HEK293T (cell line): ENCODE measurements around the gene SAMD1.
A peak's percentile ranks its signal among the peaks of the same experiment; 100 is the strongest.

Experiments
- CTCF ChIA-PET: fragments of 350-600 bp; formaldehyde crosslinking; extraction: SDS; loops from one replicate; lab custom pipeline; 2021; ENCODE audit warnings: antibody characterized with exemption, inconsistent platforms; lab: Yijun Ruan, JAX
- POLR2A ChIA-PET: fragments of 350-600 bp; formaldehyde crosslinking; extraction: SDS; loops from one replicate; lab custom pipeline; 2020; ENCODE audit warnings: antibody characterized with exemption, inconsistent platforms; lab: Yijun Ruan, JAX
- DNase-seq: peaks from one replicate; pipeline ENCODE4 v3.0.0; 2012; ENCODE audit warnings: mixed read lengths; ENCODE audit errors: extremely low spot score
- ARNT ChIP-seq: fragments of 450-650 bp; IDR thresholded peaks from 2 replicates; pipeline ENCODE4 v1.6.1; 2017; ENCODE audit warnings: mild to moderate bottlenecking
- BHLHE40 ChIP-seq: fragments of 450-650 bp; IDR thresholded peaks from 2 replicates; pipeline ENCODE4 v1.6.1; 2016; ENCODE audit warnings: mild to moderate bottlenecking, moderate library complexity, borderline replicate concordance
- CTBP1 ChIP-seq: fragments of 450-650 bp; IDR thresholded peaks from 2 replicates; pipeline ENCODE4 v1.6.1; 2016; ENCODE audit warnings: borderline replicate concordance
- ELF4 ChIP-seq: fragments of 450-650 bp; IDR thresholded peaks from 2 replicates; pipeline ENCODE4 v1.6.1; 2017; ENCODE audit warnings: antibody characterized with exemption
- FOXA1 ChIP-seq: fragments of 450-650 bp; IDR thresholded peaks from 2 replicates; pipeline ENCODE4 v1.6.1; 2016; ENCODE audit warnings: mild to moderate bottlenecking
- FOXK2 ChIP-seq: fragments of 450-650 bp; IDR thresholded peaks from 2 replicates; pipeline ENCODE4 v1.6.1; 2016; ENCODE audit warnings: mild to moderate bottlenecking
- FOXM1 ChIP-seq: fragments of 450-650 bp; IDR thresholded peaks from 2 replicates; pipeline ENCODE4 v1.6.1; 2017; ENCODE audit warnings: mild to moderate bottlenecking, borderline replicate concordance
- HDGF ChIP-seq: fragments of 450-650 bp; IDR thresholded peaks from 2 replicates; pipeline ENCODE4 v1.6.1; 2017; ENCODE audit warnings: antibody characterized with exemption, borderline replicate concordance
- L3MBTL2 ChIP-seq: fragments of 450-650 bp; conservative IDR thresholded peaks from 2 replicates; pipeline ENCODE4 v1.6.1; 2016; ENCODE audit warnings: mild to moderate bottlenecking
- LEF1 ChIP-seq: fragments of 450-650 bp; IDR thresholded peaks from 2 replicates; pipeline ENCODE4 v1.6.1; 2017; ENCODE audit warnings: mild to moderate bottlenecking, borderline replicate concordance
- NFRKB ChIP-seq: fragments of 450-650 bp; IDR thresholded peaks from 2 replicates; pipeline ENCODE4 v1.6.1; 2016; ENCODE audit warnings: mild to moderate bottlenecking, moderate library complexity
- PKNOX1 ChIP-seq: fragments of 450-650 bp; IDR thresholded peaks from 2 replicates; pipeline ENCODE4 v1.6.1; 2016
- SP1 ChIP-seq: fragments of 450-650 bp; IDR thresholded peaks from 2 replicates; pipeline ENCODE4 v1.6.1; 2017
- SUZ12 ChIP-seq: fragments of 450-650 bp; IDR thresholded peaks from 2 replicates; pipeline ENCODE4 v1.6.1; 2016; ENCODE audit warnings: mild to moderate bottlenecking
- TARDBP ChIP-seq: fragments of 450-650 bp; IDR thresholded peaks from 2 replicates; pipeline ENCODE4 v1.6.1; 2016
- ZNF384 ChIP-seq: fragments of 450-650 bp; IDR thresholded peaks from 2 replicates; pipeline ENCODE4 v1.6.1; 2016

SAMD1 gene

DNA sequence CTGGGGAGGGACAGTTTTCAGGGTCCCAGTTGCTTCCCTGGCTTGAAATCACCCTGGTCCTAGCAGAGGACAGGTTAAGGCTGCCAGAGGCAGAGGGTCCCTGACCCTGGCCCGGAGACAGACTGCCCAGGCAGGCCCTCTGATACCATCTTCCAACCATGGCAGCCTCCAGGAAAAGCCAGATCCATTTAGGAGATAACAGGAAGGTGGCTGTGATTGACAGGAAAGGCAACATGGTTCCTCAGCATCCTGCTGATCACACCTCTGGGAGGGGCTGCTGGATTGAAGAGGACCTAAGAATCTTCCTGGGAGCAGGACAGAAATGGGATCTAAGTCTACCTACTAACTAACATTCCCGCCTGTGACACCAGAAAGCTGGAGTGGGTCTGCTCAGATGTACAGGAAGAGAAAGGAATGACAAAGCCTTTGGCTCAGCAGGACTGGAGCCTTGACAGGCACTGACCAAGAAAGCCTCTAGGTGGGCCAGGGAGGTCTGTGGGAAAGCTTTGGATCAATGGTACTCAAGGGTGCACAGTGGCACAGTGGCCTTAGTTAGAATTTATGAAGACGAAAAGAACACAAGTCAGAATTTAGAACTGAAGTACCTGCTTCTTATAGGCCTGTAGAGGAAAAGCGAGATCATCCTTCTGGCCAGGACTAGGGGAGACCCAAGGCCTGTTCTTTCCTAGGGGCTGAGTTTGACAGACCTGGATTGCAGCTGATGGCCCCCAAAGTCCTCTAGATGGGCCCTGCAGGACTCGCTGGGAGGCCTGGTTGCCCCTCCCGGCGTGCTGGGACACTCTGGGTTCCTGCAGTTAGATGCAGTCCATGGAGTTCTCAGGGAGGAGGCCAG lies 29.3 kb upstream of the SAMD1 start:
- ChIA-PET CTCF (interaction anchor here (0.6 to 0.7 kb wide), 3 partner anchors 15 to 260 kb away, joined by 3 read pairs; no protein-coding TSS in a partner anchor), POLR2A (interaction anchor here (1.1 kb wide), 1 partner anchor 16 kb away, joined by 3 read pairs; no protein-coding TSS in a partner anchor)
- no peak for TF ChIP-seq SP1
- TF ChIP-seq PKNOX1: peak; percentile 72
- DNase-seq: no peak

- CTCF ChIA-PET: no interaction called here
- POLR2A ChIA-PET: interaction anchor here (1.7 kb wide), 1 partner anchor 18 kb away, joined by 5 read pairs; no protein-coding TSS in a partner anchor
Measured at GRCh38 chr19:14119146-14119545, 28.6 kb upstream of the SAMD1 start.

DNA sequence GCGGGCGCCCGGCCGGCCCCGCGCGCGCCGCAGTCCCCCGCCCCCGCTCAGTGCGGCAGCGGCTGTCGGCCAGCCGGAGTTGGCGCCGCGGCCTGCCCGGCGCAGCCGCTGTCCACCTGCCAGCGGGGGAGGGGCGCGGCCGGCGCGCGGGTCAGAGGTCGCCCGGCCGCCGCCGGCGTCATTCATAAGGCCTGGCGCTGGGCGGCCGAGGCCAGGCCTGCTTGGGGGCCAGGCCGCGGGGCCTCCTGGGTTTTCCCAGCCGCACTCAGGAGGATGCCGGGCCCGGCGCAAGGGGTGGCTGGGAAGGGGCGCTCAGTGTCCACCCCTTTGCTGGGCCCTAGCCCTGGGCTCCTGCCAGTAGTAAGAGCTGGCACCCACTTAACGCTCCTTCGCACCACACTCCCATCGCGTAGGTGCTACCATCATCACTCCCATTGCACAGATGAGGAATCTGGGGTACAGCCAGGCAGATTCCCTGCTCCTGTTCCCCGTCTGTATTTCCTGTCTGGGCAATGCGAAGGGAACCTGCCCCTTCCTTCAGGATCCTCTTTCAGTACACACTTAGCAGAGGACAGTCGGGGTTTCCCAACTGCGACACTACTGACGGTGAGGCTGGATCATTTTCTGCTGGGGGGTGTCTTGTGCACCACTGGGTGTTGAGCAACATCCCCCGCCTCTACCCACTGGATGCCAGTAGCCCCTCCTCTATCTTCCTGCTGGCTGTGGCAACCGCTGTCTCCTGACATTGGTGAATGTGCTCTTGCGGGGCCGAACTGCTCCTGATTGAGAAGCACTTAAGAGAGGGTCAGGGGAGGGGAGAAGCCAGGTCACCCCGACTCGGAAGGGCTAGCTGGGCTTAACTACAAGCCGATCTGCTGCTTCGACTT lies 27.9 kb upstream of the SAMD1 start:
- DNase-seq: no peak
- ChIA-PET CTCF (no interaction called here), POLR2A (interaction anchor here (0.6 to 1.7 kb wide), 3 partner anchors 10 to 22 kb away, joined by 3 to 5 read pairs (median 4); no protein-coding TSS in a partner anchor)
- TF ChIP-seq ELF4: no peak
- TF ChIP-seq NFRKB: no peak
- TF ChIP-seq TARDBP: no peak
- no peak for TF ChIP-seq FOXM1
- no peak for TF ChIP-seq BHLHE40
- no peak for TF ChIP-seq HDGF
- TF ChIP-seq LEF1: no peak
- TF ChIP-seq FOXK2: no peak
- TF ChIP-seq SUZ12: no peak
- TF ChIP-seq SP1: no peak
- TF ChIP-seq PKNOX1: no peak
- TF ChIP-seq CTBP1: no peak
- no peak for TF ChIP-seq ARNT
- no peak for TF ChIP-seq FOXA1

More at GRCh38 chr19:14119146-14119545, 28.6 kb upstream of the SAMD1 start:
- TF ChIP-seq FOXK2: no peak
- no peak for DNase-seq

DNA sequence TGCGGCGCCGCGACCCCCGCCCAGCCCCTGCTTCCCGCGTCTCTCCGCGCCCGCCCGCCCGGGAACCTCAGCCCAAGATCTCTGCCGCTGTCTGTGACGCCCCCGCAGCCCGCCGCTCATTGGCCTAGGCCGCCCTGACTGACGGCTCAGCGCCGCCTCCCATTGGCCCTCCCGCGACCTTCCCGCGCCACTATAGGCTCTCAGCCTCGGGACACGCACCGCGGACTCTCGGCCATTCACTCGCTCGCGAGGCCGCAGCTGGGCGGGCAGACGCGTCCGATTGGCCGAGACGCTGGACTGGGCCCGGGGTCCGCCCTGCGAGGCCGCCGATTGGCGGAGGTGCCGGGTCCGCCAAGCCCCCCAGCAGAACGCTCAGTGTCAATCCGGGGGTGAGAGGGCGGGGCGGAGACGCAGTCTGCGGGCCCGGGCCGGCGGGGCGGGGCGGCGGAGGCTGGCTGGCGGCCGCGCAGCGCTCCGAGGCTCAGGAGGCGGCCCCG lies 27.2 kb upstream of the SAMD1 start, which contains the start of gene PRKACA:
TSS of gene PRKACA (minus strand) at position 95 of the 497 bp plus-strand sequence. CDS start 215 bp downstream, outside the sequence.
- CTCF ChIA-PET: no interaction called here
- TF ChIP-seq PKNOX1: peak; percentile 99
- no peak for TF ChIP-seq NFRKB
- POLR2A ChIA-PET: interaction anchor here (1.2 to 1.7 kb wide), 2 partner anchors 10 to 19 kb away, joined by 4 to 5 read pairs; no protein-coding TSS in a partner anchor
- peak; percentile 96 for DNase-seq

- CTCF ChIA-PET: interaction anchor here (0.6 kb wide), 1 partner anchor 35 kb away, joined by 3 read pairs; no protein-coding TSS in a partner anchor
- no peak for DNase-seq
- TF ChIP-seq ZNF384 (no peak), ELF4 (no peak), ARNT (no peak), TARDBP (no peak), L3MBTL2 (no peak), FOXA1 (no peak), FOXK2 (no peak), HDGF (no peak), PKNOX1 (no peak), NFRKB (no peak), BHLHE40 (no peak), FOXM1 (no peak), SP1 (no peak), SUZ12 (no peak), CTBP1 (no peak), LEF1 (no peak)
- POLR2A ChIA-PET: interaction anchor here (1.2 kb wide), 1 partner anchor 11 kb away, joined by 4 read pairs; no protein-coding TSS in a partner anchor
Measured at GRCh38 chr19:14116918-14117578, 26.5 kb upstream of the SAMD1 start.
